GM23248 (cell line): Measurements from ENCODE around the gene SLC29A3. TPM values are rescaled to one million over a fixed set of nuclear protein-coding genes. Genes with fewer than 3 reads are reported as not detected.

Experiments used
- DNase-seq: peaks from one replicate; pipeline ENCODE4 v3.0.0-alpha.2; 2015
- H2AFZ ChIP-seq: fragments of 200-600 bp; sonication (generic); 2 replicates; pipeline ENCODE4 v1.6.1; 2016; ENCODE audit warnings: antibody characterized with exemption
- H3F3A ChIP-seq: fragments of 200-600 bp; sonication (generic); 2 replicates; pipeline ENCODE4 v1.6.1; 2016; ENCODE audit warnings: mild to moderate bottlenecking, antibody characterized with exemption, mixed run types; ENCODE audit not compliant: insufficient read depth
- H3K27ac ChIP-seq: fragments of 200-600 bp; sonication (generic); 2 replicates; pipeline ENCODE4 v1.5.1; 2016; ENCODE audit warnings: mild to moderate bottlenecking
- H3K27me3 ChIP-seq: fragments of 200-600 bp; sonication (generic); replicated peaks from 2 replicates; pipeline ENCODE4 v1.6.1; 2016; ENCODE audit warnings: mild to moderate bottlenecking; ENCODE audit not compliant: insufficient read depth
- H3K36me3 ChIP-seq: fragments of 200-600 bp; sonication (generic); 2 replicates; pipeline ENCODE4 v1.6.1; 2016; ENCODE audit warnings: low read depth, mild to moderate bottlenecking
- H3K4me1 ChIP-seq: fragments of 200-600 bp; sonication (generic); 2 replicates; pipeline ENCODE4 v1.6.1; 2016; ENCODE audit warnings: mild to moderate bottlenecking; ENCODE audit not compliant: insufficient read depth
- H3K4me2 ChIP-seq: fragments of 200-600 bp; sonication (generic); one replicate; pipeline ENCODE4 v1.6.1; 2016; ENCODE audit warnings: mild to moderate bottlenecking; ENCODE audit not compliant: unreplicated experiment
- H3K4me3 ChIP-seq: fragments of 200-600 bp; sonication (generic); 2 replicates; pipeline ENCODE4 v1.5.1; 2016; ENCODE audit warnings: mild to moderate bottlenecking
- H3K79me2 ChIP-seq: fragments of 200-600 bp; sonication (generic); 2 replicates; pipeline ENCODE4 v1.6.1; 2016; ENCODE audit warnings: mild to moderate bottlenecking; ENCODE audit not compliant: insufficient read depth
- H3K9ac ChIP-seq: fragments of 200-600 bp; sonication (generic); 2 replicates; pipeline ENCODE4 v1.6.1; 2016; ENCODE audit warnings: mild to moderate bottlenecking
- H3K9me2 ChIP-seq: fragments of 200-600 bp; sonication (generic); 2 replicates; pipeline ENCODE4 v1.6.1; 2016; ENCODE audit warnings: mixed run types, mild to moderate bottlenecking, moderate library complexity; ENCODE audit not compliant: insufficient read depth
- H3K9me3 ChIP-seq: fragments of 200-600 bp; sonication (generic); one replicate; pipeline ENCODE4 v1.6.1; 2017; ENCODE audit warnings: low read depth
- H4K20me1 ChIP-seq: fragments of 200-600 bp; sonication (generic); 2 replicates; pipeline ENCODE4 v1.6.0; 2016; ENCODE audit not compliant: insufficient read depth
- EZH2 ChIP-seq: fragments of 200-600 bp; sonication (generic); IDR thresholded peaks from 2 replicates; pipeline ENCODE4 v1.6.1; 2018; ENCODE audit warnings: antibody characterized with exemption, mild to moderate bottlenecking; ENCODE audit not compliant: insufficient read depth, poor library complexity, severe bottlenecking
- EZH2phosphoT487 ChIP-seq: fragments of 200-600 bp; sonication (generic); IDR thresholded peaks from 2 replicates; pipeline ENCODE4 v1.6.1; 2018; ENCODE audit warnings: antibody characterized with exemption, moderate library complexity, mild to moderate bottlenecking, low read depth; ENCODE audit not compliant: insufficient read depth
- WGBS, 2 experiments: methylation state at CpG; one replicate each; pipeline ENCODE4 v1.1.6; 2015 to 2017; ENCODE audit warnings: low lambda C conversion rate in 2 of 2, low coverage in 1 of 2; ENCODE audit errors: missing lambda C conversion rate in 2 of 2; 5-methylcytosine and 5-hydroxymethylcytosine counted together
- in situ Hi-C: fragments of 300-500 bp; cut with MboI; formaldehyde crosslinking; loops from 2 replicates; pipeline ENCODE4 v1.15.0; 2020
- polyA plus RNA-seq: library from polyadenylated mRNA; unstranded; fragments of >200 nt; fragmentation: Nextera tagmentation; extraction: Ambion mirVana; gene quantifications from 2 replicates; pipeline ENCODE4 v1.2.1, GENCODE V29; 2016
- total RNA-seq: library from RNA; depleted of rRNA; stranded (reverse); fragments of >200 nt; shearing (Covaris generic); gene quantifications from 2 replicates; pipeline ENCODE4 v1.2.3, GENCODE V29; 2014

Gene SLC29A3
- total and polyA plus RNA-seq, 2 experiments from 2014 or later: 1.9 to 7.3 TPM

DNA sequence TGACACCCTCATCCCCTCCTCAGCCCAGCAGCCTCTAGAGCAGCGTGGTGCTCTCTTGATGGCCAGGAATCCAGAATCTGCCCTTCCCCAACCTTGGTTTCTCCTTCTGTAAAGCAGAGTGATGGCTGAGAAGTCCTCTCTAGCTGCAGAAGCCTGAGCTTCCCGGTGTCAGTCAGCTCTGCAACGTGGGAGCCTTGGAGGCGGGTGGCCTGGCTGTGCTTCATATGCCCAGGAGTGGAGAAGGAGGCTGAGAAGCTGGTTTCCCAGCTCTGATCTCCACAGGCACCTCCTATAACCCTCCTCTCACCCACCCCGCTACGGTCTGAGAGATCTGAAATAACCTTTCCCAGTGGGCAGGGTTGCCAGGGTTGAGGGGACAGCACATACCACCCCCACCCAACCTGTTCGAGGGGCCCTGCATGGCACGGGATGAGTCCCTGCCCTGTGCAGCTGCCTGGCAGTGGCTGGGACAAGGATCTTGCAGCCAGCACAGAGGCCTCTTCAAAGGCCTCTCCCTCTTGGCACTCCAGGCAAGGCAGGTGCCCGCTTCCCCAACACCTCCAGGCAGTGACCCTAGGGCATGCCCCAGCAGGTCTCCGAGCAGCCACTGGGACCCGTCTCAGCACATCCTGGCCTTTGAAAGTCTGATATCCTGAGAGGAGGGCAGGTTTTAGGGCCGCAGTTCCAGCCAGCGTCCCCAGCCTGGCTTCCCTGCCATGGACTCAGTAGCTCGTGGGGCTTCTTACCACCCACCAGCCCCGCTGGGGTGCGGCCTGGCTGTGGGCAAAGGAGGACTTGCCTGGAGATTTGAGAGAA, 18.3 kb upstream of the SLC29A3 start:
- H3K4me1 ChIP-seq: no peaks in the 10 kb centered on the region
- H4K20me1 ChIP-seq: no peaks in the 10 kb centered on the region
- H3F3A ChIP-seq: no peaks in the 10 kb centered on the region
- H2AFZ ChIP-seq: no peak overlapping the region
- H3K4me2 ChIP-seq: no peak overlapping the region
- no peaks in the 10 kb centered on the region for H3K79me2 ChIP-seq
- in situ Hi-C loops: no loop called here
- no peak overlapping the region for H3K9ac ChIP-seq
- WGBS, 2 experiments: 82 to 83% methylated on average over 15 to 16 of the region's 16 CpGs
- H3K4me3 ChIP-seq: no peak overlapping the region
- H3K36me3 ChIP-seq: no peaks in the 10 kb centered on the region
- H3K9me3 ChIP-seq: no peaks in the 10 kb centered on the region
- no peaks in the 10 kb centered on the region for H3K27me3 ChIP-seq
- H3K9me2 ChIP-seq: no peaks in the 10 kb centered on the region
- no peak for DNase-seq
- TF ChIP-seq EZH2 (no peak), EZH2phosphoT487 (no peak)
- no peak overlapping the region for H3K27ac ChIP-seq

DNA sequence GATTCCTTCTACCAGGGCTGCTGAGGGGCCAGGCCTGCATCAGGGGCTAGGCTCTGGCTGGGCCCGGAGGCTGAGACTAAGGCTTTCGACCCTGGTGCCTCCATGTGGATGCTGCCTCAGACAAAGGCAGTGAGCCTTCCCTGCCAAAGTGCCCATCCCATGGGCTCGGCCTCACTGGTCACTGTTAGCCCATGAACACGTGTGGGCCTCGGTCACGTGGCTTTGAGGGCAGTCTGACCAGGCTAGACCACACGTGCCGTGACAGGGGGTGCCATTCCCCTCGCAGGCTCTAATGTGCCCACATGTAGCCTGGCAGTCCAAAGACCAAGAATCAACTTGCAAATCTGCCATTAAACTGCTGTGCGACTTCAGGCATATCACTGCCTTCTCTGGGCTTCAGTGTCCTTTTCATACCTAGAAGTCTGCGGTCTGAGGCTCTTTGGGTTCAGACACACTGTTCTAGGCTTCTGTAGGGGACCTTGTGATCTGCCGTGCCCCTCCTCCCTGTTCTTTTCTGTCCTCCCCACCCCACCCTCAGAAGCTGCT, 17.6 kb upstream of the SLC29A3 start:
- 71 to 75% methylated on average over 11 to 12 of the region's 12 CpGs for WGBS, 2 experiments
- Histone ChIP-seq H3K9ac (no peak overlapping the region), H3K27ac (no peak overlapping the region), H3K9me3 (no peaks in the 10 kb centered on the region), H2AFZ (no peak overlapping the region), H3K4me3 (no peak overlapping the region), H3K9me2 (no peaks in the 10 kb centered on the region), H4K20me1 (no peaks in the 10 kb centered on the region), H3K4me2 (no peak overlapping the region), H3K79me2 (no peaks in the 10 kb centered on the region), H3K4me1 (no peaks in the 10 kb centered on the region), H3F3A (no peaks in the 10 kb centered on the region), H3K27me3 (no peaks in the 10 kb centered on the region), H3K36me3 (no peaks in the 10 kb centered on the region)
- in situ Hi-C loops: no loop called here
- TF ChIP-seq EZH2 (no peak), EZH2phosphoT487 (no peak)
- DNase-seq: no peak

DNA sequence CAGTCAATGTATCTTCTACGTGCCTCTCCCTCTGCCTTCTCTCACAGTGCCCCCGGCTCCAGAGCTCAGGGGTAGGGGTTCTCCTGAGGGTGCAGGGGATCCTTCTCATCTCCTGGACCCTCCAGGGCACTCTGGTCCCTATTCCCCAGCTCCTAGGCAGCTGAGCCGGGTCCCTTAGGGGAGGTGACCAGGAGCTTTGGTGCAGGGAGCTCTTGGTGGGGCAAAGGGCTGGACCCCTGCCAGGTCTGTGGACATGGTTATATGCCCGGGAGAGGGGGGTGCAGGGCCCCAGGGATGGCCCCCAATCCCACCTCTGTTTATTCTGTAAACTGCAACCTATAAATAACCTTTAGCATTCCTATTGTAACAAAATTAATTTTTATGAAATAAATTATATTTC, 16.6 kb upstream of the SLC29A3 start:
- Histone ChIP-seq H2AFZ (no peak overlapping the region), H3K9ac (no peak overlapping the region), H3K27ac (no peak overlapping the region), H3K4me2 (no peak overlapping the region), H3K4me3 (no peak overlapping the region), H3K4me1 (no peaks in the 10 kb centered on the region), H3K9me3 (no peaks in the 10 kb centered on the region), H3K36me3 (no peaks in the 10 kb centered on the region), H3K9me2 (no peaks in the 10 kb centered on the region), H4K20me1 (no peaks in the 10 kb centered on the region), H3F3A (no peaks in the 10 kb centered on the region), H3K79me2 (no peaks in the 10 kb centered on the region), H3K27me3 (no peaks in the 10 kb centered on the region)
- in situ Hi-C loops: no loop called here
- WGBS, 2 experiments: 49 to 52% methylated on average over 4 of the region's 4 CpGs
- no peak for TF ChIP-seq EZH2
- no peak for TF ChIP-seq EZH2phosphoT487
- no peak for DNase-seq

DNA sequence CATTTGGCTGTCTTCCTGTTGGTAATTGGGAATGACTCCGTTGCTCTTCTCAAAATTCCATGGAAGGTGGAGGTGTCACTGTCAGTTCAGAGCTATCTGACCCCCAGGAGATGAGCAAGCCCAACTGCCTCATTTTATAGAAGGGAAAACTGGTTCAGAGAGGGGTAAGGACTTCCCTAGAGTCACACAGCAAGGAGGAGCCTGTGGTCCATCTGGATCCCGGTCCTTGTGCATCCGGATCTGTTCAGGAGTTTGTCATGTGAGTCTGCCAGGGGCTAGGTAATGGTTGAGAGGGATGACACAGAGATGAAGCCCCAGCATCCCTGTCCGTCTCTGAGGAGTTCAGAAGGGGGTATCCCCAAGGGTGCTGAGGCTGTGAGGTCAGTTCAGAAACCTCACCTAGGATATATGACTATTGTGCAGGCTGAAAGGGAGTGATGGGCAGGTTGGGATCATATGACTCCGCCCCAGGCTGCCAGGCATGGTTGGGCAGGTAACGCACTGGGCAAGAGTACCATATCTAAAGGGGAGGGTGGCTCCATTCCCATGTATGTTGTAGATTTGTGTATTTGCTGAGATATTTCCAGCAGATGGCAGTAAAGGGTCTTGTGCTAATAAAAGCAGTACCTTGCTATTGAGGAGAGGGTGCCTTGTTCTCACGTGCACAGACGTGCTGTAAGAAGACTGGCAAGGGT, 16.0 kb upstream of the SLC29A3 start:
- peak; percentile 69 for DNase-seq
- no peak overlapping the region for H3K4me3 ChIP-seq
- no peaks in the 10 kb centered on the region for H3K9me2 ChIP-seq
- H3K36me3 ChIP-seq: no peaks in the 10 kb centered on the region
- no peaks in the 10 kb centered on the region for H4K20me1 ChIP-seq
- 25% methylated on average over 8 of the region's 8 CpGs for WGBS, 2 experiments
- no peaks in the 10 kb centered on the region for H3K27me3 ChIP-seq
- H3K79me2 ChIP-seq: no peaks in the 10 kb centered on the region
- no peaks in the 10 kb centered on the region for H3K4me1 ChIP-seq
- TF ChIP-seq EZH2phosphoT487 (no peak), EZH2 (no peak)
- no peak overlapping the region for H3K4me2 ChIP-seq
- no peak overlapping the region for H3K9ac ChIP-seq
- H3K27ac ChIP-seq: no peak overlapping the region
- H3F3A ChIP-seq: no peaks in the 10 kb centered on the region
- no peak overlapping the region for H2AFZ ChIP-seq
- no peaks in the 10 kb centered on the region for H3K9me3 ChIP-seq
- in situ Hi-C loops: no loop called here
